Upper lobe of left lung (tissue), 4 donors: Measurements from ENCODE around the gene SCUBE2.

Source experiments
- POLR2A ChIP-seq, 4 donors: fragments of 450-650 bp; IDR thresholded peaks; one replicate each; pipeline ENCODE4 v1.5.1; 2016 to 2017; ENCODE audit warnings: antibody characterized with exemption in 4 of 4, mild to moderate bottlenecking in 2 of 4
- POLR2AphosphoS5 ChIP-seq, 2 donors: sonication (generic); formaldehyde crosslinking; IDR thresholded peaks; one replicate each; pipeline ENCODE4 v1.5.1; 2017; ENCODE audit warnings: antibody characterized with exemption in 2 of 2
- TF ChIP-seq, protein P1 (sequence below), 6 experiments: fragments of 450-650 bp in 4 of 6; fragments of 200-600 bp in 2 of 6; sonication (generic) in 2 of 6; IDR thresholded peaks; one replicate each; pipeline ENCODE4 v1.5.1; 2016 to 2019; ENCODE audit warnings: antibody characterized with exemption in 6 of 6

DNA sequence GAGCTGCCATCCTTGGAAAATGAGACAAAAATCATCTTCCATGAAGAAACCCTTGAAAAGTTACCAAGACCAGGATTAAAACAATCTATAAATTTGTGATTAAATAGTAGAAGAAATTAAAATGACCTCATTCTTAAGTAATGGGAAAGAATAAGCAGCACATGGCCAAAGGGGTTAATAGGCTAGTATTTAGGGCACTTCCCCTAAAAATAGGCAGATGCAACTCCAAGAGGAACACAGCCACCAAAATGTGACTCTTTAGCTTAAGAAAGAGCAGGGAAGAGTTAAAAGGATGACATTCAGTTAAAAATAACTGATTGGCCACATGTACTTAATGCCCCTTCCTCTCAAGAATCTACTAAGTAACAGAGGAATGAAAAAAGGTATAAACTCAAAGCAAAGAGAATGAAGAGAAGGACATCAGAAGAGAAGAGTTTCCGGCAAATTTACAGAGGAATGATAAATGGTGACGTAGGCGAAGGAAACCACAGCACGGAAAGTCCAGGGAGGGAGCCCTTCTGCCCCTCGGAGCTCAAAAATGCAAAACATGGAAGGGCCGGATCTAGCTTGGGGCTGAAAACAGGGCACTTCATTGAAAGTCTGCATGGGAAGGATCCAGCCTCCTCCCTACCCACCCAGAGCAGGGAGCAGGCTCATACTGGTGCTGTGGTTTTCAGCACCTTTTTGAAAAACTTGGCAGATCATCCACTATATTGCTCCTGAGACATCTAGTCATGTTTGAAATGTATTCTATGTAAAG, 17.8 kb downstream of the SCUBE2 start:
- TF ChIP-seq, protein P1, sequence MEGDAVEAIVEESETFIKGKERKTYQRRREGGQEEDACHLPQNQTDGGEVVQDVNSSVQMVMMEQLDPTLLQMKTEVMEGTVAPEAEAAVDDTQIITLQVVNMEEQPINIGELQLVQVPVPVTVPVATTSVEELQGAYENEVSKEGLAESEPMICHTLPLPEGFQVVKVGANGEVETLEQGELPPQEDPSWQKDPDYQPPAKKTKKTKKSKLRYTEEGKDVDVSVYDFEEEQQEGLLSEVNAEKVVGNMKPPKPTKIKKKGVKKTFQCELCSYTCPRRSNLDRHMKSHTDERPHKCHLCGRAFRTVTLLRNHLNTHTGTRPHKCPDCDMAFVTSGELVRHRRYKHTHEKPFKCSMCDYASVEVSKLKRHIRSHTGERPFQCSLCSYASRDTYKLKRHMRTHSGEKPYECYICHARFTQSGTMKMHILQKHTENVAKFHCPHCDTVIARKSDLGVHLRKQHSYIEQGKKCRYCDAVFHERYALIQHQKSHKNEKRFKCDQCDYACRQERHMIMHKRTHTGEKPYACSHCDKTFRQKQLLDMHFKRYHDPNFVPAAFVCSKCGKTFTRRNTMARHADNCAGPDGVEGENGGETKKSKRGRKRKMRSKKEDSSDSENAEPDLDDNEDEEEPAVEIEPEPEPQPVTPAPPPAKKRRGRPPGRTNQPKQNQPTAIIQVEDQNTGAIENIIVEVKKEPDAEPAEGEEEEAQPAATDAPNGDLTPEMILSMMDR (IDR thresholded peaks at IDR 0.05) = no peak
- TF ChIP-seq POLR2A (IDR thresholded peaks at IDR 0.05) (no peak), POLR2AphosphoS5 (IDR thresholded peaks at IDR 0.05) (no peak)
